HG02571 (cell line): ENCODE results near the gene UQCC3.
"Not testable (repeated sequence)": the region's sequence is repeated elsewhere in the genome, so short reads cannot be mapped to it uniquely, and the experiment has no call there.

Experiments used
- ATAC-seq: cut with Tn5 transposase; IDR thresholded peaks from one replicate; pipeline ENCODE4 v1.9.1; 2021; ENCODE audit warnings: mild to moderate bottlenecking, moderate library complexity; ENCODE audit not compliant: unreplicated experiment

UQCC3 gene

DNA sequence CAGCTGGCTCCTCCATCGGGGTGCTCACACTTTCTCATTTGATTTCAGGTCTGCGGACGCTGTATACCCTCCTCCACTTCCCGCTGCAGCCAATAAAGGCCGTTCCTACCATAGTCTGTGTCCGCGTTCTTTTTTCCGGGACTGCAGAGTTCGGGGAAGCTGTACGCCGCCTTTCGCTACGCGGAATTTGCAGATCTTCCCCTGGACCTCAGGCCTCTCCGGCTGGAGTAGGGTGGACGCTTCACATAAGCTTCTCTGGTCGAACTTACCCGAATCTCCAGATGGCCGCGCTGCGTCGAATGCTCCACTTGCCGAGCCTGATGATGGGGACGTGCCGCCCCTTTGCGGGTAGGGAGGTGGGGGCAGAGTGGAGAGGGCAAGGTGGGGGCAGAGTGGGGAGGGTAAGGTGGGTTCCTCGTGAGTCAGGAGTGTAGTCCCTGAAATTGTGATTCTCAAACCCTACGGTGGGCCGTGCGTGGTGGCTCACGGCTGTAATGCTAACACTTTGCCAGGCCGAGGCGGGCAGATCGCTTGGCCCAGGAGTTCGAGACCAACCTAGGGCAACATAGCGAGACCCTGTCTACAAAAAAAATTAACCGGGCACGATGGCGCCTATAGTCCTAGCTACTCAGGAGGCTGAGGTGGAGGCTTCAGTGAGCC, 5.7 kb upstream of the UQCC3 start:
- peak; percentile 9 for ATAC-seq

DNA sequence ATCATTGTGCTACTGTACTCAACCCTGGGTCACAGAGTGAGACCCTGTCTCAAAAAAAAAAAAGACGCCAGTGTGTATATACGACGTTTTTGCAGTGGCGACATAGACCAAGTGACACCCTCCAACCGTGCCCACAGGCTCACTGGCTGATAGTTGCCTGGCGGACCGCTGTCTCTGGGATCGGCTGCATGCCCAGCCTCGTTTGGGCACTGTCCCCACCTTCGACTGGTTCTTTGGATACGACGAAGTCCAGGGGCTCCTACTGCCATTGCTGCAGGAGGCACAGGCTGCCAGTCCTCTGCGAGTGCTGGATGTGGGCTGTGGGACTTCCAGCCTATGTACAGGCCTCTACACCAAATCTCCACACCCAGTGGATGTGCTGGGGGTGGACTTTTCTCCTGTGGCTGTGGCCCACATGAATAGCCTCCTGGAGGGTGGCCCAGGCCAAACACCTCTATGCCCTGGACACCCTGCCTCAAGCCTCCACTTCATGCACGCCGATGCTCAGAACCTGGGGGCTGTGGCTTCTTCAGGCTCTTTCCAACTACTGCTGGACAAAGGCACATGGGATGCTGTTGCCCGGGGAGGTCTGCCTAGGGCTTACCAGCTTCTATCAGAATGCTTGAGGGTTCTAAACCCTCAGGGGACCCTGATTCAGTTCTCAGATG, 5.1 kb upstream of the UQCC3 start:
- no peak for ATAC-seq

DNA sequence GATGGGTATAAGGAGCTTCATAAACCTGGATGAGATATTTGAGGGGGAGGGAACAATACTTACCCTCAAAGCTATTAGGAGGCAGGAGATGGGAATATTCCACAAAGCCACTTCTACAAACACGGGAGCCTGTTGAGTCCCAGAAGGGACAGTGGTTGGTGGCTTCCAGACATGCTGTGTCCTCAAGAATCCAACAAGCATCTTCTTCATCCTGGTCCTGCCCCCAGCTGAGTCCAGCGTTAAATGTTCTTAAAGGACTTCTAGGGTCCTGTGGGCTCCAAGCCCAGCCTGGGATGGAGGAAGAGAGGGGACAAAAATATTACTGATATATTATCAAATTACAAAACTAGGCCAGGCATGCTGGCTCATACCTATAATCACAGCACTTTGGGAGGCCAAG, 4.0 kb upstream of the UQCC3 start:
- no peak for ATAC-seq

DNA sequence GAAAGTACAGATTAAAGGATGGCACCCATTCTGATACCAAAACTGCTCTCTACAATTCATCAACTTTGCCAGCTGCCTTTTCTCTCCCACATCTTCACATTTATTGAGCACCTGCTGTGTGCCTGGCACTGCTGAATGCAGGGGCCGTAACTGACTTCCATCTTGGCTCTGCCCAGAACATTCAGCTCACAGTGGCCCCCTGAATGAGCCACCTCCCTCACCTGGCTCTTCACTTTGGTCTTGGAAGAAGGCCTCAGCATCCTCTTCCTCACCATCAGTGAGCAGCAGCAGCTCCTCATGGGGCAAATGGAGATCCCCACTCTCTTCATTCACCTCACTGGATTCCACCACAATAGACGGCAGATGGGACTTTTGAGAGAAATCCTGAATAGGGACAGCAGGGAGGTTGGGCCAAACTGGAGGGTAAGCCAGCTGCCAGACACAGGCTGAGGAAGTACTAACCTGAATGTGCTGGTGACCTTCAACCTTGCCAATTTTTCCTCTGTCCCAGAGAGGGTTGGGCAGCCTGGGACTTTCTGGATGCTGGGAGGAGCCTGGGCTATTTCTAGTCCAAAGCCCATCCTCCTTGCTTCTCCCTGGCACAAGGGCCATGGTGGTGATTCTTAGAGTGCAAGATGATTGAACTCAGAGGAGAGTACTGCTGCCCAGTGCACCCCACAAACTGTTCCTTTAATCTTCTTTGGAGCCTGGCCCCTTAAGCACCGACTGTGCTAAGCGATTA, 1.9 kb upstream of the UQCC3 start:
- no peak for ATAC-seq

DNA sequence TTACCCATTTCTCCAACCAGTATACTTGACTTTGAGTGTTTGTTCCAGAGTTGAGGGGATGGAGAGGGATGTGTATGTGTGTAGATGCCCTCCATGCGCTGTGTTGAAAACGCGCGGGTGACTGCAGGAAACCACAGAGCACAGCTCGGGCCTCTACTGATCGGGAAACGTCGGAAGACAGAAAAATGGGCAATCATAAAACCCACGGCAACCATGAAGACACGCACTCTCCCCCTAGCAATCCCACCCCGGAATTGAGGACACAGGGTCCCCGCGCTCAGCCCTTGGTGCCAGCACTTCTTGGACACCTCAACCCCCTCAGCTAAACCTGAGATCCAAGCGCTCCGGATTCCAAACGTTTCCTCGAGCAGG, 251 bp upstream of the UQCC3 start:
- no peak for ATAC-seq

DNA sequence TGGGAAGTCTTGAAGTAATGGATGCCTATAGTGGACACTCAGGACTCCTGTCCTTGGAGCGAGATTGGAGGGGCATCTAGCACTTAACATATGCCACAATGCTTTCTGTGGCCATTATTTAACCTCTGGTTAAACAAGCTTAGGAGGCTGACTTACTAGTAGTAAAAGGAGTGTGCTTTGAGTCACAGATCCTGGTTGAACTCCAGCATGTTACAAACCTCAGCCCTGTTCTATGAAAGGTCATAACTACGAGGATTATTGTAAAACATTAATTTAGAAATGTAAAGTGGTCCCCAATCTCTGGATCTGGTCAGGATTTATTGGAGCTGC, 1.7 kb downstream of the UQCC3 start:
- no peak for ATAC-seq

DNA sequence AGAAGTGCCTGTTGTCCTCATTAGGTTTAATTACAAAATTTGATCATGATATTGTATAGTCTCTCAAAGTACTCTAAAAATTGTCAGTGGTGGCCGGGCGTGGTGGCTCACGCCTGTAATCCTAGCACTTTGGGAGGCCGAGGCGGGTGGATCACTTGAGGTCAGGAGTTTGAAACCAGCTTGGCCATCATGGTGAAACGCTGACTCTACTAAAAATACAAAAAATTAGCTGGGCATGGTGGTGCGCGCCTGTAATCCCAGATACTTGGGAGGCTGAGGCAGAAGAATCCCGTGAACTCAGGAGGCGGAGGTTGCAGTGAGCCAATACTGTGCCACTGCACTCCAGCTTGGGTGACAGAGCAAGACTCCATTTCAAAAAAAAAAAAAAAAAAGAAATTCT, 3.9 kb downstream of the UQCC3 start:
- ATAC-seq = not testable (repeated sequence)

DNA sequence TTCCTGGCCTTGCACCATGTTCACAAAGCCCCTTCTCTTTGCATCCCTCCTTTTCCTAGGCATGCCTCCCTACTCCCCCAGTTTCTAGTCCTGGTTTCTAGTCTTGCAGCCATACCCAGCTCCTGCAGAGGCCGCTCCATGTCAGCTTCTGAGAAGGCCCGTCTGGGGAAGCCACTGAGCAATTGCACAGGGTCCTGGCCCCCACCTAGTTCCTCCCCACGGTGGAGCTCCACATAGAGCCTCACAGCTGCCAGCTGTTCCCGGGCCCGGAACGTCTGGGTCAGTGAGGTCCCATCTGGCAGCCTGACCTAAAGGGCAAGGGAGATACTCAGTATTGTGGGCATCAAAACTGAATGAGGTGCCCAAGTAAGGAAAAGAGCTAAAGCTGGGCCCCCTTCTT, 5.2 kb downstream of the UQCC3 start:
- no peak for ATAC-seq

DNA sequence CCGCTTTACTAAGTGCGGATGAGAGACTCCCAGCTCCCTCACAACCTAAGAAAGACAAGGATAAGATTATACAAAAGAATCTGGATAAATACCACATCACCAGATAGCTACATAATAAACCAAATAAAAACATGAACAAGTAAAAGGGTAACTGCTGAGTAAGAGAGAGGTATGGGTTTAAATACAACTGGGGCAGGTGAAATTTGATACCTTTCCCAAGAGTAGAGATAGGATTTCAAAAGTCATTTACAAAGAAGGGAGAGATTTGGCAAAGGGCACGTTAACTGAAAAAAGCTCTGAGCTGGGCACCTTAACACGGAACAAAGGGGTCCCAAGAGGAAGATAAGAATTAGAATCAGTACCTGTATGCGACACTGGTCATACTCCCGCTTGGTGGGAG, 5.7 kb downstream of the UQCC3 start:
- no peak for ATAC-seq

DNA sequence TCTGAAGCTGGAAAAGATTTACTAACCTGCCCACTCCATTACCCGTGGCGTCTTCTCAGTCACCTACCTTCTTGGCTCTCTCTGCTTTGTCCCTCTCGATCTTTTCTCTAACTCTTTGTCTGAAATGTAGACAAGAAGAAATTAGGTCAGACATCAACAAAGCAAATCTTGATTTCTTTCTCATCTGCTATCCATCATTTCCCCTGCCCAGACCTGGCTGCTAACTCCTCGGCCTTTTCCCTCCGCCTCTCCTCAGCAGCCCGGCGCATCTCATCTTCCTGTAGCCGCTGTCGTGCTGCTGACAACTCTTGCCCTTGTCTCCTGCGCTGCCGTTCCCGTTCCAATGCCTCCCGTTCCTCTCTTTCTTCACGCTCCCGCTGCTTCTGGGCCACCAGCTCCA, 6.2 kb downstream of the UQCC3 start:
- ATAC-seq = no peak

DNA sequence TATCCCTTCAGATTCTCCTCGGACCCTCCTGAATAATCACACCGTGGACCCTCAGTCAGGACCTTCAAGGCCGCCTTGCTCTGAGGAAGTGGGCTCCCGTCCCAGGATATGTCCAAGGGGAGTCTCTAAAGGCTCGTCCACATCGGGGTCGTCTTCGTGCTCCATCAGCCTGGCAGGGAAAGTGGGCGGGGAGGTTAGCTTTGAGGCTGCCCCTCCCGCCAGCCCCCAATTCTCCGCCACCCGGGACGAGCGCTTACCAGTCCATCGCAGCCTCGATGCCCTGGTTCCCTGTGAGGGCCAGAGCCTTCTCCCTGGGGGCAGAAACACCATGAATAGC, 6.9 kb downstream of the UQCC3 start:
- ATAC-seq = no peak

DNA sequence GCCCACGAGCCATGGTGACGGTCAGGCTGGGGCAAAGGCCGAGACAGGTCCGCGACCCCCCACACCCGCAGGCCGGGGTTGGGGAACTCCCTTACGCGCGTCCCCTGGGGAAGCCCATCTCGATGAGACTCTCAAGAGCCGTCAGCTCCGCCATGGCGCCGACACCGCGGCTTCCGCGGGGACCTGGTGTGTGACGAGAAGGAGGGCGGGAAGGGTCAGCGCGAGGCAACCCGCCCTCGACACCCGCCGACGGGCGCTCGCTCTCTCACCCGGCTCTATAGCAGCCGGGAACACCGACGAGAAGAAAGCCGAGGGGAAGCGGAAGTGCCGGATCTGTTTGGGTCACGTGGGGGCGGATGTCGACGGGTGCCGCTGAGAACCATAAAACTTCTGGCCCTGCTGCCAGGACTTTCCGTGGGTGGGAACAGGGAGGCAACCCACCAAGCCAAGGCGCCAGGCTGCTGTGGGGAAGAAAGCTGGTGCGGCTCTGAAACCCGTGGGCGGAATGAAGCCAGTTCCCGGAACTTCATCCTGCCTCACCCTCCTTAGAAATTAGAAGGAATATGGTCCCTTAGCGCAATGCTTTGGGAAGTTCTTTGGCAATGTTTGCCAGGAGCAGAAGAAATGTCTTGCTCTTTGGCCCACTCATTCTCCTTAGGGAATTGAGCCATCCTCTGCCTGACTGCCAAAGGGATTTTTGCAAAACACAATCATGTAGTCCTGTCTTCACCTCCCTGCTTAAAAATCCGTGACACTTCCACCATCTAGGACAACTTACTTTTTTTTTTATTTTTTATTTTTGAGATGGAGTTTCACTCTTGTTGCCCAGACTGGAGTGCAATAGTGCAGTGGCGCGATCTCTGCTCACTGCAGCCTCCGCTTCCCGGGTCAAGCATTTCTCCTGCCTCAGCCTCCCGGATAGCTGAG, 7.6 kb downstream of the UQCC3 start, which contains the start of gene UBXN1:
Gene UBXN1 (minus strand): TSS at position 304 of the 927 bp plus-strand sequence. CDS start 150 bp downstream, at position 154.
- ATAC-seq = peak; percentile 59

DNA sequence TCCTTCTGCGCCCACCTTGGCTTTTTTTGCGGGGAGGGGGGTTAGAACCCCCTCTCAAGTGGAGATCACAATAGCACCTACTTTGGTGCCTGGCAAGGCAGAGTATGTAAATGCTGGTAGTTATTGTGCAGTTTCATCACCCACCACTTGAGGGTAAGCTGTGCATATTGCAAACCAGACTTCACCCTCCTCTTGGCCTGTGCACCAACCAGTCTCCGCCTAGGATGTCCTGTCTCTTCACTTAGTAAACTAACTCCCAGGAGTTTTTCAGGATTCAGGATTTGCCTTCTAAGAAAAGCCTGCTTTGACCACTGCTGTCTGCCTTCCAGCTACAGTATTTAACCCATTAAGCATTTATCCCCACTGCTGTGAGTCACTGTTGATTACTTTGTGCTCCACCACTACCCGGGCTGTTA, 9.4 kb downstream of the UQCC3 start:
- ATAC-seq = peak; percentile 56

DNA sequence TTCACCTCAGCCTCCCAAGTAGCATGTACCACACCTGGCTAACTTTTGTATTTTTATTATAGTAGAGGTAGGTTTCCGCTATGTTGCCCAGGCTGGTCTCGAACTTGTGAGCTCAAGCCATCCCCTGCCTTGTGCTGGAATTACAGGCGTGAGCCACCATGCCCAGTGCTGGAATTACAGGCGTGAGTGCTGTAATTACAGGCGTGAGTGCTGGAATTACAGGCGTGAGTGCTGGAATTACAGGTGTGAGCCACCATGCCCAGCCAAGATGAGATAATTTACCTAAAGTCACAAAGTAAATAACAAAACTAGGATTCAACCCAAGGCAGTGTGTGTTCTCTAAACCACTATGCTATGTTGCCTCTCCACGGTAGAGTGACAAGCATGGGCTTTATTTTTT, 11.0 kb downstream of the UQCC3 start:
- no peak for ATAC-seq

DNA sequence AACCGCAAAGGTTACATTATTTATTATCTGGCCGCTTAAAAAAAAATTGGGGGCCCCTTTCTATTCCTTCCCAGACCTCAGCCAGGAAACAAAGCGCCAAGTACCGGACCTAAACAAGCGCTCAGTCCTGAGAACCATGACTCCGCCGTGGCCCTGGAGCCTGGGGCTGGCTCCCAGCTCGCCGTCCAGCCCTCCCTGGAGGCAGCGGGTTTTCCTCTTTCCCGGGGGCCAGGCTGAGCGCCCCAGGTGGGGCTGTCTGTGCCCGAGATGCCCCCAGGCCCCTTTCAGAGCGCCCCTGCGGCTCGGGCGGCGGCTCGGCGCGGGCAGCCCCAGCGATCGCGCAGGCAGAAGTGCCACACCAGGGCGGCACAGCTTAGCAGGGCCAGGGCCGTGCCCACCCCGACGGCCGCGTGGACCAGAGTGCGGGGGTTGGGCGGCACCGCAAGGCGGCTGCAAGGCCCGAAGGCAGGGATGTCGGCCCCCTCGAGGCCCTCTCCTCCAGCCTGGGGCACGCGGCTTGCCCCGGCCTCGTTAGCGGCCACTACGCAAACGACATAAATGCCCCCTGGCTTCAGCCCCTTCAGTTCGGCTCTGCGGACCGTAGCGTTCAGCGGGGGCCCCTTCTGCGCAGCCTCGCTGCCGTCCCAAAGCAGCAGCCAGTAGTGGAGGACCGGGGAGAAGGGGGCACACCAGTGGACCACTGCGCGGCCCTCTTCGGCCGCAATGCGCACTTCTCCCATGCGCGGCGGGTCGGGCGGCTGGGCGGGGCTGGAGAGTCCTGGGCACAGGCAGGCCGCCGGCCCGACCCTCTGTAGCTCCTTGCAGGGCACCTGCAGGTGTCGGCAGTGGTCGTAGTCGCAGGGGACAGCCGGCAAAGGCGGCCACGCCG, 16.3 kb downstream of the UQCC3 start:
- ATAC-seq = no peak

DNA sequence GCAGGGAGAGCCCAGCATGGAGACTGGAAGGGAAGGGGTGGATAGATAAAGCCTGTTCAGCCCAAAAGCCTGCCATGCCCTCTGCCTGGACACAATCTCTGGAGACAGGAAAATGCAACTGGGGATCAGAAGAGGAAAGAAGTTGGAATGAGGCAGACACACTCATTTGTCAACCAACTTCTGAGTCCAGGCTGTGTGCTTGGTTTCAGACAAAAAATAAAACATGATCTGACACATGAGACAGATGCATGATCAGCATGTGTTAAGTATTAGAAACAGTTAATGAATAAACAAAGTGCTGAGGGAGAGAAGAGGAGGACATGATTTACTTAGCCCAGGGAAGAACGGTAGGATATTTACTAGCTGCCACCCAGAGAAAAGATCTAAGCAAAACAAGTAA, 17.0 kb downstream of the UQCC3 start:
- ATAC-seq = no peak

DNA sequence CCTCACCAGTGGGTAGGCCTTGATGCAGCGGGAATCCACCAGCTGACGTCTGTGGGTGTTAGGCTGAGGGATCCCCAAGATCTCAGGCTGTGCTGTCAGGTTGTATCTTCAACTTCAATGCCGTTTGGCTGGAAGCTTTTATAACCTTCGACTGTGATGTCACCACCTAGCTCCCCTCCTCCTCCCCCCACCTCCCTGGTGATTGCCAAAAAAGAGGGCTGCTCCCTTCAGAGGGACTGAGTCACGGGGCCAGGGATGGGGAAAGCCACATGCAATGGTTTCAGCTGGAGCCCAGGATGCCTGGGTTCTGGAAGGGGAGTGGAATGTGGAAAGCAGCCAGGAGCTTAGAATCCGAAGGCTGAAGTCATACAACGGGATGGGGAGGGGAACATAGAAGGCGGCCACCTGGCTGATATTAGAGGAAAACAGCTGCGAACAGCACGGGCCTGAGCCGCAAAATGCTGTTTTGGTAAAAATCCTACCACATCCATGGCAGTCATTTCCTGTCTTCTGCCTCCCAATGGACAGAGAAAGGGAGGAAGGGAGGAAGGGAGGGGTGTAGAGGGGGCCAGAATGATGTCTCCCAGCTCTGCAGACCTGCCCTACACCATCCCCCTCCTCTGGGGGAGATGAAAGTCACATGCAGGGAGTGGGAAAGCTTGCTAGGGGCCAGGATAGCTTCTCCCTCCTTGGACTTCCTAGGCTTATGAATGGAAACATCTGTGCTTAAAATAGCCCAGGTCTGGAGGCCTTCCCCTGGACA, 18.1 kb downstream of the UQCC3 start, which contains the start of gene LRRN4CL:
Gene LRRN4CL (minus strand): TSS at position 110 of the 763 bp plus-strand sequence. CDS start 1,022 bp downstream, outside the sequence.
- ATAC-seq = no peak

DNA sequence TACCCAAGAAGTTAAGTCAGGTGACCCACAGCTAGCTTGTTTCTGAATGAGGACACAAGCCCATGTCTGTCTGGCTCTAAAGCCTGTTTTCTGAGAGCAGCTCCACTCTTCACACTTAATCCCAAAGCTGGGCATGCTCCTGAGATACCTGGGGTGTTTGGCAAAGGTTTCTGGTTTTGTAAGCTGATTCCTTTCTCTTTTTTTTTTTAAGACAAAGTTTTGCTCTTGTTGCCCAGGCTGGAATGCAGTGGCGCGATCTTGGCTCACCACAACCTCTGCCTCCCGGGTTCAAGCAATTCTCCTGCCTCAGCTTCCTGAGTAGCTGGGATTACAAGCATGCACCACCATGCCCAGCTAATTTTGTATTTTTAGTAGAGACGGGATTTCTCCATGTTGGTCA, 22.2 kb downstream of the UQCC3 start:
- ATAC-seq = not testable (repeated sequence)

DNA sequence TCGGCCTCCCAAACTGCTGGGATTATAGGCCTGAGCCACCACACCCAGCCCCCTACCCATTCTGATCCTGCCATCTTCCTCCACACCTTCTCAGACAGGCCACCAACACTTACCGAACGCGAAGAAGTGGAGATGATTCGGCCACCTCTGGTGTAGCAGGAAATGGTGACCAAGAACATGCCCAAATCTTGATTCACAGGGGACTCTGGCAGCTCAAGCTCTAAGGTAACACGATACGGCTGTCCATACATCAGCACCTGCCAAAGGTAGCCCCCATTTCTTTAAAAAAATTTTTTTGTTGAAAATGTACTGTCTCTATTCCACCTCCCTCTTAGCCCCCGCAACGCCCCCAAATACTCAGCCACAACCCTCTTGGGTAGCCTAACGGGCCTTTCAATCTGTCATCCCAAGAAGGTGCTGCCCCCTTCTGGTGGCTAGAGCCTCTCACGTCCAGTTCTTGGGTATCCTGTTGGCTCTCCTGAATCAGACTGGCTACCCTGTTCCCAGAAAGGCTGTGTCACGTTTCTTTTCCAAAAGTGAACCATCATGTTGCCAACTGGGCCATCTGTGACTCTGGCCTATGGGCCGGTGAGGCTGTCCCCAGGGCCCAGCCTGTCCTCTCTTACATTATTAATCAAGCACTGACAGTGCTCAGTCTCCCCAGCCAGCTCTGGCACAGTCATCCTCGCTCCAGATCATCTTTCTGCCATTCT, 23.1 kb downstream of the UQCC3 start:
- ATAC-seq = no peak
